Measurements from ENCODE around the gene DUSP7.

DUSP7 gene

GRCh38 chr3:52092271-52092660 lies 35.9 kb upstream of the DUSP7 start:
- H3K4me1 ChIP-seq (ENCODE audit: control insufficient read depth, insufficient read depth, low read length, unreplicated experiment): peaks cover 62% of the 10 kb centered on the region
- H3K4me3 ChIP-seq (ENCODE audit: low read depth, low read length): no peak overlapping the region
- H3K36me3 ChIP-seq (ENCODE audit: insufficient read depth, low read length): no peaks in the 10 kb centered on the region
- H3K27ac ChIP-seq (ENCODE audit: low read depth, low read length): no peak overlapping the region
- H3K27me3 ChIP-seq (ENCODE audit: insufficient read depth, low read length): no peaks in the 10 kb centered on the region
- H3K79me2 ChIP-seq (ENCODE audit: control insufficient read depth, insufficient read depth, low read length, unreplicated experiment): no peaks in the 10 kb centered on the region
- no peak overlapping the region for H2AFZ ChIP-seq (ENCODE audit: low read length, unreplicated experiment)

GRCh38 chr3:52091586-52092270 lies 35.4 kb upstream of the DUSP7 start:
- Histone ChIP-seq H3K27ac (ENCODE audit: low read depth, low read length) (peak overlapping the region; percentile 80; the same call in 1 of the 2 replicates), H3K36me3 (ENCODE audit: insufficient read depth, low read length) (no peaks in the 10 kb centered on the region), H3K79me2 (ENCODE audit: control insufficient read depth, insufficient read depth, low read length, unreplicated experiment) (no peaks in the 10 kb centered on the region), H3K27me3 (ENCODE audit: insufficient read depth, low read length) (no peaks in the 10 kb centered on the region), H3K4me1 (ENCODE audit: control insufficient read depth, insufficient read depth, low read length, unreplicated experiment) (peaks cover 67% of the 10 kb centered on the region), H2AFZ (ENCODE audit: low read length, unreplicated experiment) (no peak overlapping the region), H3K4me3 (ENCODE audit: low read depth, low read length) (no peak overlapping the region)

GRCh38 chr3:52090933-52091468 lies 34.6 kb upstream of the DUSP7 start:
- Histone ChIP-seq H3K27ac (ENCODE audit: low read depth, low read length) (peak overlapping the region; percentile 80), H3K4me1 (ENCODE audit: control insufficient read depth, insufficient read depth, low read length, unreplicated experiment) (peaks cover 68% of the 10 kb centered on the region), H3K27me3 (ENCODE audit: insufficient read depth, low read length) (no peaks in the 10 kb centered on the region), H3K79me2 (ENCODE audit: control insufficient read depth, insufficient read depth, low read length, unreplicated experiment) (no peaks in the 10 kb centered on the region), H2AFZ (ENCODE audit: low read length, unreplicated experiment) (no peak overlapping the region), H3K4me3 (ENCODE audit: low read depth, low read length) (no peak overlapping the region), H3K36me3 (ENCODE audit: insufficient read depth, low read length) (no peaks in the 10 kb centered on the region)

GRCh38 chr3:52090131-52090932 lies 34.0 kb upstream of the DUSP7 start:
- H3K27me3 ChIP-seq (ENCODE audit: insufficient read depth, low read length): no peaks in the 10 kb centered on the region
- H2AFZ ChIP-seq (ENCODE audit: low read length, unreplicated experiment): peak overlapping the region; percentile 7
- peak overlapping the region; percentile 80 for H3K27ac ChIP-seq (ENCODE audit: low read depth, low read length)
- no peaks in the 10 kb centered on the region for H3K79me2 ChIP-seq (ENCODE audit: control insufficient read depth, insufficient read depth, low read length, unreplicated experiment)
- peaks cover 68% of the 10 kb centered on the region for H3K4me1 ChIP-seq (ENCODE audit: control insufficient read depth, insufficient read depth, low read length, unreplicated experiment)
- H3K36me3 ChIP-seq (ENCODE audit: insufficient read depth, low read length): no peaks in the 10 kb centered on the region
- H3K4me3 ChIP-seq (ENCODE audit: low read depth, low read length): no peak overlapping the region

GRCh38 chr3:52089691-52090090 lies 33.3 kb upstream of the DUSP7 start:
- Histone ChIP-seq H3K36me3 (ENCODE audit: insufficient read depth, low read length) (no peaks in the 10 kb centered on the region), H3K27me3 (ENCODE audit: insufficient read depth, low read length) (no peaks in the 10 kb centered on the region), H3K79me2 (ENCODE audit: control insufficient read depth, insufficient read depth, low read length, unreplicated experiment) (no peaks in the 10 kb centered on the region), H2AFZ (ENCODE audit: low read length, unreplicated experiment) (no peak overlapping the region), H3K27ac (ENCODE audit: low read depth, low read length) (peak overlapping the region; percentile 80), H3K4me1 (ENCODE audit: control insufficient read depth, insufficient read depth, low read length, unreplicated experiment) (peaks cover 68% of the 10 kb centered on the region), H3K4me3 (ENCODE audit: low read depth, low read length) (no peak overlapping the region)

- H3K36me3 ChIP-seq (ENCODE audit: insufficient read depth, low read length): no peaks in the 10 kb centered on the region
- H3K4me3 ChIP-seq (ENCODE audit: low read depth, low read length): no peak overlapping the region
- H3K27ac ChIP-seq (ENCODE audit: low read depth, low read length): peak overlapping the region; percentile 80
- H3K4me1 ChIP-seq (ENCODE audit: control insufficient read depth, insufficient read depth, low read length, unreplicated experiment): peaks cover 63% of the 10 kb centered on the region
- no peaks in the 10 kb centered on the region for H3K27me3 ChIP-seq (ENCODE audit: insufficient read depth, low read length)
- H3K79me2 ChIP-seq (ENCODE audit: control insufficient read depth, insufficient read depth, low read length, unreplicated experiment): no peaks in the 10 kb centered on the region
- peak overlapping the region; percentile 41 for H2AFZ ChIP-seq (ENCODE audit: low read length, unreplicated experiment)
These were observed 32.3 kb upstream of the DUSP7 start for GRCh38 chr3:52088445-52089367.

- H3K27me3 ChIP-seq (ENCODE audit: insufficient read depth, low read length): no peaks in the 10 kb centered on the region
- no peaks in the 10 kb centered on the region for H3K79me2 ChIP-seq (ENCODE audit: control insufficient read depth, insufficient read depth, low read length, unreplicated experiment)
- no peak overlapping the region for H2AFZ ChIP-seq (ENCODE audit: low read length, unreplicated experiment)
- peaks cover 55% of the 10 kb centered on the region for H3K4me1 ChIP-seq (ENCODE audit: control insufficient read depth, insufficient read depth, low read length, unreplicated experiment)
- no peaks in the 10 kb centered on the region for H3K36me3 ChIP-seq (ENCODE audit: insufficient read depth, low read length)
- H3K4me3 ChIP-seq (ENCODE audit: low read depth, low read length): no peak overlapping the region
- H3K27ac ChIP-seq (ENCODE audit: low read depth, low read length): peak overlapping the region; percentile 80
These were observed 31.4 kb upstream of the DUSP7 start for GRCh38 chr3:52087731-52088130.

GRCh38 chr3:52086976-52087663 lies 30.7 kb upstream of the DUSP7 start:
- Histone ChIP-seq H3K79me2 (ENCODE audit: control insufficient read depth, insufficient read depth, low read length, unreplicated experiment) (no peaks in the 10 kb centered on the region), H3K36me3 (ENCODE audit: insufficient read depth, low read length) (no peaks in the 10 kb centered on the region), H3K4me1 (ENCODE audit: control insufficient read depth, insufficient read depth, low read length, unreplicated experiment) (peaks cover 55% of the 10 kb centered on the region), H2AFZ (ENCODE audit: low read length, unreplicated experiment) (no peak overlapping the region), H3K27me3 (ENCODE audit: insufficient read depth, low read length) (no peaks in the 10 kb centered on the region), H3K4me3 (ENCODE audit: low read depth, low read length) (no peak overlapping the region), H3K27ac (ENCODE audit: low read depth, low read length) (peak overlapping the region; percentile 80; the same call in 1 of the 2 replicates)

- H3K27me3 ChIP-seq (ENCODE audit: insufficient read depth, low read length): no peaks in the 10 kb centered on the region
- no peaks in the 10 kb centered on the region for H3K79me2 ChIP-seq (ENCODE audit: control insufficient read depth, insufficient read depth, low read length, unreplicated experiment)
- peaks cover 48% of the 10 kb centered on the region for H3K4me1 ChIP-seq (ENCODE audit: control insufficient read depth, insufficient read depth, low read length, unreplicated experiment)
- H2AFZ ChIP-seq (ENCODE audit: low read length, unreplicated experiment): no peak overlapping the region
- H3K27ac ChIP-seq (ENCODE audit: low read depth, low read length): no peak overlapping the region
- no peak overlapping the region for H3K4me3 ChIP-seq (ENCODE audit: low read depth, low read length)
- no peaks in the 10 kb centered on the region for H3K36me3 ChIP-seq (ENCODE audit: insufficient read depth, low read length)
These were observed 30.1 kb upstream of the DUSP7 start for GRCh38 chr3:52086461-52086860.

Data from ACC112 (cell line).